Astrocyte (in vitro differentiated cells and primary cell): Measurements from ENCODE around the gene PDGFRA. TPM values are rescaled to one million over a fixed set of nuclear protein-coding genes. Genes with fewer than 3 reads are reported as not detected.

Source experiments
- DNase-seq: peaks from one replicate; pipeline ENCODE4 v3.0.0-alpha.2; 2010; ENCODE audit warnings: low read depth
- FAIRE-seq: peaks from 2 replicates; lab custom pipeline; 2011; peaks lifted over from hg19 to GRCh38; lab: Jason Lieb, UNC
- H2AFZ ChIP-seq: 2 replicates; pipeline ENCODE4 v1.6.0; 2012; ENCODE audit warnings: low read depth, low read length, inconsistent platforms
- H3K27ac ChIP-seq: 2 replicates; pipeline ENCODE4 v1.5.1; 2011; ENCODE audit warnings: low read depth, low read length, inconsistent platforms
- H3K27me3 ChIP-seq: 2 replicates; pipeline ENCODE4 v1.6.0; 2011; ENCODE audit warnings: low read length, inconsistent platforms; ENCODE audit not compliant: insufficient read depth
- H3K36me3 ChIP-seq: 2 replicates; pipeline ENCODE4 v1.5.1; 2011; ENCODE audit warnings: low read length, inconsistent platforms; ENCODE audit not compliant: insufficient read depth
- H3K4me1 ChIP-seq: 2 replicates; pipeline ENCODE4 v1.5.1; 2011; ENCODE audit warnings: low read length, inconsistent platforms; ENCODE audit not compliant: insufficient read depth
- H3K4me2 ChIP-seq: 2 replicates; pipeline ENCODE4 v1.6.0; 2012; ENCODE audit warnings: low read length, inconsistent platforms
- H3K4me3 ChIP-seq: 2 replicates; pipeline ENCODE4 v1.5.1; 2011; ENCODE audit warnings: low read depth, mild to moderate bottlenecking, low read length, inconsistent platforms; ENCODE audit not compliant: insufficient read depth
- H3K79me2 ChIP-seq: 2 replicates; pipeline ENCODE4 v1.6.0; 2012; ENCODE audit warnings: mild to moderate bottlenecking, low read length, inconsistent platforms; ENCODE audit not compliant: insufficient read depth
- H3K9ac ChIP-seq: 2 replicates; pipeline ENCODE4 v1.6.0; 2012; ENCODE audit warnings: mild to moderate bottlenecking, low read length, inconsistent platforms
- H3K9me3 ChIP-seq: 2 replicates; pipeline ENCODE4 v1.5.1; 2012; ENCODE audit warnings: low read depth, mild to moderate bottlenecking, low read length, inconsistent platforms; ENCODE audit not compliant: insufficient read depth
- H4K20me1 ChIP-seq: 2 replicates; pipeline ENCODE4 v1.6.0; 2012; ENCODE audit warnings: low read length, inconsistent platforms; ENCODE audit not compliant: insufficient read depth
- H3K27ac Mint-ChIP-seq: one replicate; pipeline ENCODE4 v1.8.0; 2021; ENCODE audit warnings: mild to moderate bottlenecking, mixed read lengths; ENCODE audit not compliant: unreplicated experiment
- H3K27me3 Mint-ChIP-seq: one replicate; pipeline ENCODE4 v1.8.0; 2021; ENCODE audit warnings: low read depth, mixed read lengths; ENCODE audit not compliant: unreplicated experiment
- H3K36me3 Mint-ChIP-seq: one replicate; pipeline ENCODE4 v1.8.0; 2021; ENCODE audit warnings: low read depth, mixed read lengths; ENCODE audit not compliant: unreplicated experiment
- H3K4me1 Mint-ChIP-seq: one replicate; pipeline ENCODE4 v1.8.0; 2021; ENCODE audit warnings: low read depth, mixed read lengths; ENCODE audit not compliant: unreplicated experiment
- H3K4me3 Mint-ChIP-seq: one replicate; pipeline ENCODE4 v1.8.0; 2021; ENCODE audit warnings: mild to moderate bottlenecking, moderate library complexity, mixed read lengths; ENCODE audit not compliant: unreplicated experiment
- H3K9me3 Mint-ChIP-seq: one replicate; pipeline ENCODE4 v1.8.0; 2021; ENCODE audit warnings: mild to moderate bottlenecking, mixed read lengths; ENCODE audit not compliant: unreplicated experiment
- EZH2 ChIP-seq: IDR thresholded peaks from 2 replicates; pipeline ENCODE4 v1.6.1; 2012; ENCODE audit warnings: mild to moderate bottlenecking, low read length, inconsistent platforms; ENCODE audit not compliant: insufficient read depth
- total RNA-seq: library from RNA; stranded (reverse); gene quantifications from 2 replicates; pipeline ENCODE4 v1.2.1, GENCODE V29; 2021
- TF ChIP-seq, protein P1 (sequence below): IDR thresholded peaks from 2 replicates; pipeline ENCODE4 v1.5.1; 2011; ENCODE audit warnings: low read depth, mild to moderate bottlenecking, inconsistent platforms, low read length, moderate library complexity; ENCODE audit not compliant: insufficient read depth

Gene PDGFRA
- total RNA-seq, 1 donor from 2014 or later, result 9.2 TPM

- H3K4me3 Mint-ChIP-seq, result no peak overlapping the region
- FAIRE-seq, result no peak
- DNase-seq, result no peak
- peaks cover 6% of the 10 kb centered on the region for H3K4me1 Mint-ChIP-seq
- Histone ChIP-seq H3K9me3 (no peaks in the 10 kb centered on the region), H3K79me2 (no peaks in the 10 kb centered on the region), H3K4me2 (no peak overlapping the region), H3K36me3 (peaks cover 25% of the 10 kb centered on the region), H3K27me3 (no peaks in the 10 kb centered on the region), H4K20me1 (no peaks in the 10 kb centered on the region), H3K9ac (no peak overlapping the region), H3K4me3 (no peak overlapping the region), H2AFZ (no peak overlapping the region), H3K4me1 (peaks cover 20% of the 10 kb centered on the region), H3K27ac (no peak overlapping the region)
- peaks cover 20% of the 10 kb centered on the region for H3K9me3 Mint-ChIP-seq
- TF ChIP-seq, protein P1, sequence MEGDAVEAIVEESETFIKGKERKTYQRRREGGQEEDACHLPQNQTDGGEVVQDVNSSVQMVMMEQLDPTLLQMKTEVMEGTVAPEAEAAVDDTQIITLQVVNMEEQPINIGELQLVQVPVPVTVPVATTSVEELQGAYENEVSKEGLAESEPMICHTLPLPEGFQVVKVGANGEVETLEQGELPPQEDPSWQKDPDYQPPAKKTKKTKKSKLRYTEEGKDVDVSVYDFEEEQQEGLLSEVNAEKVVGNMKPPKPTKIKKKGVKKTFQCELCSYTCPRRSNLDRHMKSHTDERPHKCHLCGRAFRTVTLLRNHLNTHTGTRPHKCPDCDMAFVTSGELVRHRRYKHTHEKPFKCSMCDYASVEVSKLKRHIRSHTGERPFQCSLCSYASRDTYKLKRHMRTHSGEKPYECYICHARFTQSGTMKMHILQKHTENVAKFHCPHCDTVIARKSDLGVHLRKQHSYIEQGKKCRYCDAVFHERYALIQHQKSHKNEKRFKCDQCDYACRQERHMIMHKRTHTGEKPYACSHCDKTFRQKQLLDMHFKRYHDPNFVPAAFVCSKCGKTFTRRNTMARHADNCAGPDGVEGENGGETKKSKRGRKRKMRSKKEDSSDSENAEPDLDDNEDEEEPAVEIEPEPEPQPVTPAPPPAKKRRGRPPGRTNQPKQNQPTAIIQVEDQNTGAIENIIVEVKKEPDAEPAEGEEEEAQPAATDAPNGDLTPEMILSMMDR, result no peak
- no peak for TF ChIP-seq EZH2
- H3K27me3 Mint-ChIP-seq, result no peaks in the 10 kb centered on the region
- peaks cover 21% of the 10 kb centered on the region for H3K36me3 Mint-ChIP-seq
- no peak overlapping the region for H3K27ac Mint-ChIP-seq
Measured at GRCh38 chr4:54282837-54283236, 53.7 kb downstream of the PDGFRA start.

- FAIRE-seq (no peak), DNase-seq (no peak)
- Mint-ChIP-seq H3K4me1 (no peaks in the 10 kb centered on the region), H3K27me3 (no peaks in the 10 kb centered on the region), H3K4me3 (no peak overlapping the region), H3K27ac (no peak overlapping the region), H3K36me3 (peaks cover 20% of the 10 kb centered on the region), H3K9me3 (peaks cover 10% of the 10 kb centered on the region)
- no peak overlapping the region for H3K27ac ChIP-seq
- no peaks in the 10 kb centered on the region for H4K20me1 ChIP-seq
- H2AFZ ChIP-seq, result no peak overlapping the region
- no peak overlapping the region for H3K4me2 ChIP-seq
- no peaks in the 10 kb centered on the region for H3K9me3 ChIP-seq
- TF ChIP-seq, protein P1, result no peak
- TF ChIP-seq EZH2, result no peak
- no peaks in the 10 kb centered on the region for H3K4me1 ChIP-seq
- no peak overlapping the region for H3K9ac ChIP-seq
- H3K4me3 ChIP-seq, result no peak overlapping the region
- no peaks in the 10 kb centered on the region for H3K79me2 ChIP-seq
- peaks cover 42% of the 10 kb centered on the region for H3K36me3 ChIP-seq
- no peaks in the 10 kb centered on the region for H3K27me3 ChIP-seq
Measured at GRCh38 chr4:54289316-54289715, 60.2 kb downstream of the PDGFRA start.

GRCh38 chr4:54290980-54291379, 61.9 kb downstream of the PDGFRA start:
- peaks cover 3% of the 10 kb centered on the region for H3K9me3 Mint-ChIP-seq
- H3K27me3 Mint-ChIP-seq, result no peaks in the 10 kb centered on the region
- Histone ChIP-seq H3K79me2 (no peaks in the 10 kb centered on the region), H3K4me1 (no peaks in the 10 kb centered on the region), H3K36me3 (peaks cover 44% of the 10 kb centered on the region), H3K9ac (no peak overlapping the region), H3K9me3 (no peaks in the 10 kb centered on the region), H3K4me2 (no peak overlapping the region), H4K20me1 (no peaks in the 10 kb centered on the region), H3K27ac (no peak overlapping the region), H3K4me3 (no peak overlapping the region), H2AFZ (no peak overlapping the region), H3K27me3 (no peaks in the 10 kb centered on the region)
- H3K36me3 Mint-ChIP-seq, result peaks cover 15% of the 10 kb centered on the region
- no peak overlapping the region for H3K4me3 Mint-ChIP-seq
- FAIRE-seq (no peak), DNase-seq (no peak)
- TF ChIP-seq, protein P1, result no peak
- TF ChIP-seq EZH2, result no peak
- no peak overlapping the region for H3K27ac Mint-ChIP-seq
- no peaks in the 10 kb centered on the region for H3K4me1 Mint-ChIP-seq
